Neural crest cell (in vitro differentiated cells): ENCODE measurements around the gene TALDO1. TPM values are rescaled to one million over a fixed set of nuclear protein-coding genes. Genes with fewer than 3 reads are reported as not detected.

Experiments
- DNase-seq: peaks from one replicate; pipeline ENCODE4 v3.0.0; 2021; ENCODE audit warnings: low read depth, mixed read lengths, low spot score
- H3K27ac Mint-ChIP-seq: one replicate; pipeline ENCODE4 v1.8.0; 2021; ENCODE audit warnings: mild to moderate bottlenecking, mixed read lengths; ENCODE audit not compliant: unreplicated experiment
- H3K27me3 Mint-ChIP-seq: 2 replicates; pipeline ENCODE4 v1.8.0; 2021; ENCODE audit warnings: low read depth, mild to moderate bottlenecking, mixed read lengths
- H3K36me3 Mint-ChIP-seq: 2 replicates; pipeline ENCODE4 v1.8.0; 2021; ENCODE audit warnings: low read depth, mild to moderate bottlenecking, mixed read lengths
- H3K4me1 Mint-ChIP-seq: 2 replicates; pipeline ENCODE4 v1.8.0; 2021; ENCODE audit warnings: mixed read lengths
- H3K4me3 Mint-ChIP-seq: one replicate; pipeline ENCODE4 v1.8.0; 2021; ENCODE audit warnings: mild to moderate bottlenecking, mixed read lengths
- H3K9me3 Mint-ChIP-seq: 2 replicates; pipeline ENCODE4 v1.8.0; 2021; ENCODE audit warnings: mixed read lengths
- total RNA-seq: library from RNA; stranded (reverse); gene quantifications from 2 replicates; pipeline ENCODE4 v1.2.1, GENCODE V29; 2021
- TF ChIP-seq, protein P1 (sequence below): fragments of 200-600 bp; sonication (generic); conservative IDR thresholded peaks from 2 replicates; pipeline ENCODE4 v1.5.0; 2021; ENCODE audit warnings: antibody characterized with exemption, mild to moderate bottlenecking

TALDO1 gene
- total RNA-seq, 1 donor from 2014 or later: 154 TPM

DNA sequence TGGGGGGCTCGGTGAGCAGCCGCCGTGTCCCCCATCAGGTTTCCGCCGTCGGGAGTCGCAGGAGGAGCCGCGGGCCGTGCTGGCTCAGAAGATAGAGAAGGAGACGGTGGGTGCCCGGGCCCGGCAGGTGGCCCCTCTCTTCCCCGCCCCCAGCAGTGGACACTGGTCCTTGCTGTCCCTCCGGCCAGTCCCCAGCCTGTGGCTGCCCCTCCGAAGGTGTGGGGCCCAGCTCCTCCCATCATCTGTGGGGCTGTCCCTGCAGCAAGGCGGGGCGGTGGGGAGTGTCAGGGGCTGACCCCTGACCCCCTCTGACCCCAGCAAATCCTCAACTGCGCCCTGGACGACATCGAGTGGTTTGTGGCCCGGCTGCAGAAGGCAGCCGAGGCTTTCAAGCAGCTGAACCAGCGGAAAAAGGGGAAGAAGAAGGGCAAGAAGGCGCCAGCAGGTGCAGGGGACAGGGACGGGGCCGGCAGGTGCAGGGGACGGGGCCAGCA is 26.0 kb upstream of the TALDO1 start:
- Mint-ChIP-seq H3K4me3 (no peak overlapping the region), H3K27ac (no peak overlapping the region), H3K36me3 (no peaks in the 10 kb centered on the region), H3K27me3 (peaks cover 69% of the 10 kb centered on the region), H3K4me1 (no peaks in the 10 kb centered on the region), H3K9me3 (no peaks in the 10 kb centered on the region)
- no peak for DNase-seq
- TF ChIP-seq, protein P1, sequence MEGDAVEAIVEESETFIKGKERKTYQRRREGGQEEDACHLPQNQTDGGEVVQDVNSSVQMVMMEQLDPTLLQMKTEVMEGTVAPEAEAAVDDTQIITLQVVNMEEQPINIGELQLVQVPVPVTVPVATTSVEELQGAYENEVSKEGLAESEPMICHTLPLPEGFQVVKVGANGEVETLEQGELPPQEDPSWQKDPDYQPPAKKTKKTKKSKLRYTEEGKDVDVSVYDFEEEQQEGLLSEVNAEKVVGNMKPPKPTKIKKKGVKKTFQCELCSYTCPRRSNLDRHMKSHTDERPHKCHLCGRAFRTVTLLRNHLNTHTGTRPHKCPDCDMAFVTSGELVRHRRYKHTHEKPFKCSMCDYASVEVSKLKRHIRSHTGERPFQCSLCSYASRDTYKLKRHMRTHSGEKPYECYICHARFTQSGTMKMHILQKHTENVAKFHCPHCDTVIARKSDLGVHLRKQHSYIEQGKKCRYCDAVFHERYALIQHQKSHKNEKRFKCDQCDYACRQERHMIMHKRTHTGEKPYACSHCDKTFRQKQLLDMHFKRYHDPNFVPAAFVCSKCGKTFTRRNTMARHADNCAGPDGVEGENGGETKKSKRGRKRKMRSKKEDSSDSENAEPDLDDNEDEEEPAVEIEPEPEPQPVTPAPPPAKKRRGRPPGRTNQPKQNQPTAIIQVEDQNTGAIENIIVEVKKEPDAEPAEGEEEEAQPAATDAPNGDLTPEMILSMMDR: no peak

DNA sequence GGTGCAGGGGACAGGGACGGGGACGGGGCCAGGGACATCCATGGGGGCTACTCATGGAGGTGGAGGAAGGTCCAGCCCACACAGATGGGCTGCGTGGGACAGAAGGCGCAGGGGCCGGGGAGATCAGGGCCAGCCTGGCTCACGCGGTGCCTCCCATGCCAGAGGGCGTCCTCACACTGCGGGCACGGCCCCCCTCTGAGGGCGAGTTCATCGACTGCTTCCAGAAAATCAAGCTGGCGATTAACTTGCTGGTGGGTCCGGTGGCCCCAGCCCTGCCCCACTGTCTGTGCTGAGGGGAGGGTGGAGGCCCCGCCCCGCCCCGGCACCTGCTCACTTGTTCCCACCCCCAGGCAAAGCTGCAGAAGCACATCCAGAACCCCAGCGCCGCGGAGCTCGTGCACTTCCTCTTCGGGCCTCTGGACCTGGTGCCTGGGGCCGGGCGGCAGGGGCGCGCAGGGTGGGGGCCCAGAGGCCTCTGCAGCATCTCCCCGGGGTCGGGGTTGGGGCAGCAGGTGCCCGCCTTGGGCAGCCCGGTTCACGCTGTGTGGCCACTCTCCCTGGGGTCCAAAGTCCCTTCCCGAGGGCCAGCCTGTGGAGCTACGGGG is 25.4 kb upstream of the TALDO1 start:
- Mint-ChIP-seq H3K27me3 (peaks cover 69% of the 10 kb centered on the region), H3K4me3 (no peak overlapping the region), H3K4me1 (no peaks in the 10 kb centered on the region), H3K27ac (no peak overlapping the region), H3K36me3 (no peaks in the 10 kb centered on the region), H3K9me3 (no peaks in the 10 kb centered on the region)
- no peak for DNase-seq
- TF ChIP-seq, protein P1: no peak

DNA sequence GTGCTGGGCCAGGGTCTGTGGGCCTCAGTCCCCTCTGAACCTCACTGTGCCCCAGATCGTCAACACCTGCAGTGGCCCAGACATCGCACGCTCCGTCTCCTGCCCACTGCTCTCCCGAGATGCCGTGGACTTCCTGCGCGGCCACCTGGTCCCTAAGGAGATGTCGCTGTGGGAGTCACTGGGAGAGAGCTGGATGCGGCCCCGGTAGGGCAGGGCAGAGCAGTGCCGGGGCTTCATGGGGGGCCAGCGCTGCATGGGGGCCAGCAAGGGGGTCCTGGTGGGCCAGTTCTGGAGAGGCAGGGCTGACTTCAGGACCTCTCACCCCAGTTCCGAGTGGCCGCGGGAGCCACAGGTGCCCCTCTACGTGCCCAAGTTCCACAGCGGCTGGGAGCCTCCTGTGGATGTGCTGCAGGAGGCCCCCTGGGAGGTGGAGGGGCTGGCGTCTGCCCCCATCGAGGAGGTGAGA is 24.9 kb upstream of the TALDO1 start:
- Mint-ChIP-seq H3K27me3 (peaks cover 72% of the 10 kb centered on the region), H3K9me3 (no peaks in the 10 kb centered on the region), H3K4me1 (no peaks in the 10 kb centered on the region), H3K4me3 (no peak overlapping the region), H3K36me3 (no peaks in the 10 kb centered on the region), H3K27ac (no peak overlapping the region)
- TF ChIP-seq, protein P1: no peak
- no peak for DNase-seq

DNA sequence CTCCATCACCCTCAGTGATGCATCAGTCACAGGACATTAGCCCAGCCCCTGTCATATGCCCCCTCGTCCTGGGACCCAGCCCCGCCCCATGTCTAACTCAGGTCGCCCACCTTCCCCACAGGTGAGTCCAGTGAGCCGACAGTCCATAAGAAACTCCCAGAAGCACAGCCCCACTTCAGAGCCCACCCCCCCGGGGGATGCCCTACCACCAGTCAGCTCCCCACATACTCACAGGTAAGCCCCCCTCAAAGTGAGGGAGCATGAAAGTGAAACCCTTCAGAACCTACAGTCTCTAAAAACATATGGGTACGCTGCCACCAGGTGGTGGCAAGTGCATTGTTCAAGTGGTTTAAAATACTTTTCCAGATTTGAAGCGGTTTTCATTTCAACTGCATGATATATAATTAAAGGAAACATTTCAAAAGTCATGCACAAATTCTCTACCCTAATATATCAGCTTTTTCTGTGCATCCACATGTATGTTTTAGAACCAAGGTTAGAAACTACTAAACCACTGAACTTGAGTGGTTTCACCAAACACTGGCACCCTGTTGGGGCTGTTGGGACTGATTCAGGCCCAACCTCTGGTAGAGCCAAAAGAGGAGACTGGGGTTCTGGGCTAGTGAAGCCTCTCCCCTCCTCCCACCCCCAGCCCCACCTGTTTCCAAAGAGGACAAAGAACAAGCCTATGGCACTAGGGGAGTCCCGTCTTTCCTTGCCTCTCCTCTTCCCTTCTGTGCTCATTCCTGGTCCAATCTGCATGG is 24.0 kb upstream of the TALDO1 start:
- Mint-ChIP-seq H3K27me3 (peaks cover 70% of the 10 kb centered on the region), H3K27ac (no peak overlapping the region), H3K4me3 (peak overlapping the region; percentile 54), H3K36me3 (no peaks in the 10 kb centered on the region), H3K4me1 (no peaks in the 10 kb centered on the region), H3K9me3 (no peaks in the 10 kb centered on the region)
- TF ChIP-seq, protein P1: peak; percentile 72
- DNase-seq: no peak

DNA sequence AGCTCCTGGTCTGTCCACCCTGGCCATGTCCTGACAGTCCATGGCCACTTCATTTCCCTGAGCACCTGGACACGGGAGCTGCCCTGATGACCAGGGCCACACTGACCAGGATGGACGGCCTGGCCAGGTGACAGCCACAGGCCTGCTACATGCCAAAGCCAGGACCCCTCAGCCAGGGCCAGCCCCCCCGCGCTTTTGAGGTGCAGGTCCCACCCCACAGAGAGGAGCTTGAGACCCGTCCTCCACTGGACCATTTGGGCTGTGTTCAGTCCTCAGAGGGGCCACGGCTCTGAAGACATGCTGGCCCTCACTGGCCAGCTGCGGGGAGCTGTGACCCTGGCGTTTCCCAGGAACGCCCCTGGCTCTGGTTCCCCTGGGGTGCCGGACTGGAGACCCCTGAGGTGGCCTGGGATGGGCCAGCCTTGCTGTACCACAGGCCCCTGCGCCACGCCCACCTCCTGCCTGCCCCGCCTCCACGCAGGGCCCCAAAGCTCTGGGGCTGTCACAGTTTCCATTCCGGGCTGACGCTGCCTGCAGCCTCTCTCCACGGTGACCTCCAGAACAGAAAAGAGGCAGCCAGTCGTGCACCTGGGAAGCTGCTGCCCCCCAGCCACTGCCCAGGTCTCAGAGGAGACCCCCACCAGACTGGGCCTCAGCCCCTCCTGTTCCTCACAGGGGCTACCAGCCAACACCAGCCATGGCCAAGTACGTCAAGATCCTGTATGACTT is 23.1 kb upstream of the TALDO1 start:
- Mint-ChIP-seq H3K36me3 (no peaks in the 10 kb centered on the region), H3K4me1 (no peaks in the 10 kb centered on the region), H3K9me3 (no peaks in the 10 kb centered on the region), H3K27me3 (peaks cover 65% of the 10 kb centered on the region), H3K4me3 (no peak overlapping the region), H3K27ac (no peak overlapping the region)
- no peak for DNase-seq
- TF ChIP-seq, protein P1: no peak
